NCI-H69 (cell line): ENCODE measurements around the gene IL11.
A peak's percentile ranks its signal among the peaks of the same experiment; 100 is the strongest.

Source experiments
- DNase-seq: peaks from one replicate; lab custom pipeline; 2025; lab: John Stamatoyannopoulos, UW

IL11 gene

GRCh38 chr19:55324662-55325061 is 45.6 kb downstream of the IL11 start:
- DNase-seq, result no peak

- peak; percentile 35 for DNase-seq
Observed at GRCh38 chr19:55322204-55322885, 47.9 kb downstream of the IL11 start.

- no peak for DNase-seq
Observed at GRCh38 chr19:55321466-55322137, 48.7 kb downstream of the IL11 start.

GRCh38 chr19:55320844-55321419 is 49.3 kb downstream of the IL11 start:
- DNase-seq, result no peak

GRCh38 chr19:55319785-55320184 is 50.5 kb downstream of the IL11 start:
- DNase-seq, result peak; percentile 70

- no peak for DNase-seq
Observed at GRCh38 chr19:55316646-55317045, 53.6 kb downstream of the IL11 start.

- no peak for DNase-seq
Observed at GRCh38 chr19:55315956-55316525, 54.2 kb downstream of the IL11 start.

- DNase-seq, result no peak
Observed at GRCh38 chr19:55314396-55314795, 55.9 kb downstream of the IL11 start.
